Stimulated activated CD8-positive, alpha-beta memory T cell treated with anti-CD3 and anti-CD28 coated beads, Interleukin-12 subunit alpha, Interleukin-12 subunit beta, amount 100 ng/mL, for 4 hours (primary cell): ENCODE data around the gene FTH1.
"Not testable (repeated sequence)": the region's sequence is repeated elsewhere in the genome, so short reads cannot be mapped to it uniquely, and the experiment has no call there.

Experiments
- DNase-seq: peaks from one replicate; pipeline ENCODE4 v3.0.0-alpha.2; 2020; ENCODE audit warnings: low read depth

Gene FTH1

DNA sequence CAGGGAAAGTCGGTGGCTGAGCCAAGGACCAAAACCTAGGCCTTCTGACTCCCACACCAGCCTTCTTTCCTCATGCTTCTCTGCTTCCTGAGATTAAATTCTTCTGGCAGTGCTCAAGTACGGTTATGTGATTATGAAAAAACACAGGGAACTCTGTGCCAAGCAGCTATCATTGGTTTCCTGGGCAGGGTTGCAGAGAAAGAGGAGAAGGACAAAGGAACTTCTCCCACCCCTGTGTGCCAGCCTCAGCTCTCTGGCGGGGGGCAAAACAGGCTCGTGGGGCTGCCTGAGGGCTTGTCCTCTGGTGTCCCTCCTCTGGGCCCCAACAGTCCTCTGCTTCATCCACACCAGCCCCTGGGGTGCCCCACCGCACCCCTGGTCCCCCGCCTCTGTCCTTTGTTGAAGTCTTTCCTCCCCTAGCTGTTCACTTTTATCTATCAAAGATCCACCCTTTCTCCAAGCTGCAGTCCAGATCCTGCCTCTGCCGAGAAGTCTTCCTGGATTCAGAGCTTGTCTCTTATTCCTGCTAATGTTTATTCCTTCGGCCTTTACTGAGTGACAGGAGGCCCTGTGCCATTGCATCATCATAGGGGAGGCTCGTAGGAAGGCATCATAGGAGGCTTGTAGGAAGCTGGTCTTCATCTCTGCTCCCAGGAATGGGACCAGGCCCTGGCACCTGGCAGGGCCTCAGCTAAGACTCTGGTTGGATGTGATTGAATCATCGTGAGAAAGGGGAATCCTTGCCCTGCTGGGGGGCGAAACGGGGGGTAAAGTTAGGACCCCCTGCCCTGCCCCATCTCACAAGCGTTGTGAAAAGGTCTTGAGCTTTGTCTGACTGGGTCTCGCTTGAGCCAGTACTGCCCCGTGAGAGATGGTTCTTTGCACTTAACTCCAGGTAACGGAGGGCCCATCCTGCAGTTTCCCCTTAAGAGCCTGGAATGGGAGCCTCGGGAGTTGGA, 11.5 kb upstream of the FTH1 start:
- no peak for DNase-seq

DNA sequence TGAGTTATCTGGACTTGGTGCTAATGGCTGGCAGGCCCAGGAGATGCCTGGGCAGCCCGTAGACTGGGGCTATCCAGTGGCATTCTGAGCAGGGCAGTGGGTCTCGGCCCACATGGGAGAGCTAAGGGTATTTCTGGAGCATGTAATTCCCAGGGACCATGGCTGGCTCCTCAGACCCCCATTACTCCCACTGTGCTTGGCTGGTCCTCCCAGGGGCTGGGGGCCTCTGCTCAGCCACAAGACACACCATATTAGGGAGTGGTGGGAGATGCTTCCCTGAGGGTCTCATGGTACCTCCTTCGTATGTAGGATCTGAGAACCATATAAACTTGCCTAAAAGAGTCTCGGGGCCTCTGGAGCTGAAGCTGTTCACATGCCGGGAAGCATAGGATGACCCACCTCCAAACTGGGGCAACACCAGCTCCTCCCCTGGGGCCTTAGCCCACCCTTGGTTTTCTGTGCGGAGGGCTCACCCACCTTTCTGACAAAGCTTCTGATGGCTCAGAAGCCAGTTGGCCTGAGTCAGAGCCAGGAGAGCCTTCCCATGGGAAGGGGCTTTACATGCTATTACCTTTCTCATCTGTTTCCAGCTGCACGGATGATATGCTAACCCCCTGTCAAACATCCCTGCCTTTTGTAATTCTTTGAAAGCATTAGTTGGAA, 9.5 kb upstream of the FTH1 start:
- no peak for DNase-seq

DNA sequence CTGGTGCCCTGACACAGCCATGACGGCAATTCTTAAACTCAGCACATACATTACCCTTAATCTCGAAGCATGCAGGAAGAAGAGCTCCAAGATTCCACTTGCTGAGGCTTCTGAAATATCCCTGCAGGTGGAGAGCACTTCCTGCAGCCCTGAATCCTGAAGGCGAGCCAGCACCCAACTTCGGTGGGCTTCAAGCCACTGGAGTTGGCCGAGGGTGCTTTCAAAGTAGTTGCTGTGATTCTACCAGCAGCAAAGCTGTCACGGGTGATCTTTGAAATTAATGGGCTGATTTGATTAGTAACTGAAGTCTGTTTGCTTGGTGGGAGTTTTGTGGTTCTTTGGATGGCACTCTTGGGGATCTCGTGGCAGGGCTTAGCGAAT, 9.0 kb upstream of the FTH1 start:
- no peak for DNase-seq

DNA sequence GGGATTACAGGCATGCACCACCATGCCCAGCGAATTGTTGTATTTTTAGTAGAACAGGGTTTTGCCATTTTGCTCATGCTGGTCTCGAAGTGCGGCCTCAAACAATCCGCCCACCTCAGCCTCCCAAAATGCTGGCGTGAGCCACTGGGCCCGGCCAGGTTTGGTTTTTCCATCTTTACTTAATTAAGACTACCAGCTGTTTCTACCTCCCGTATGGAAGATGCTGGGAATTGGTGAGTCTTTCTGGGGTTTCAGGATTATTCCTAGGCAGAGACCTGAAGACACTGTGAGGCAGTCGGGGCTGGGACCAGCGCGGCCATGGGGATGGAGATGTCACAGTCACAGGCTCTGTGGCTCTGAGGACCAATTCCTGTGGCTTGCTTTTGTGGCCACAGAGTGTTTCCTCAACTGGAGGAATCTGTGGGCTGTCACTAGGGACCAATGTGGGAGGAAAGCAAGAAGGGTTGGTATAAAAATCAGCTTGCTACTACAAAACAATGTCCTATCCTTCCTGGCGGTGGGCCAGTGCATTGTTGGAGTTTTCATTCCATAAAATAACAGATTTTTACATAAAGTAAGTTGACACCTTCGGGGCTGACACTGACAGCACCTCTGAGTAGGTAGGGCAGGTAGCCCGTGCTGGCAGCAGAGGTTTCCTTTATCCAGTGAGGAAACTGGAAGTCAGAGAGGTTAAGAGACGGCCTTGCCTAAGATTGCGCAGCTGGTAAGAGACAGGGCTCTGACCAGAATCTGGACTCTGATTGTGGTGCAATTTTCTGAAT, 8.4 kb upstream of the FTH1 start:
- no peak for DNase-seq

DNA sequence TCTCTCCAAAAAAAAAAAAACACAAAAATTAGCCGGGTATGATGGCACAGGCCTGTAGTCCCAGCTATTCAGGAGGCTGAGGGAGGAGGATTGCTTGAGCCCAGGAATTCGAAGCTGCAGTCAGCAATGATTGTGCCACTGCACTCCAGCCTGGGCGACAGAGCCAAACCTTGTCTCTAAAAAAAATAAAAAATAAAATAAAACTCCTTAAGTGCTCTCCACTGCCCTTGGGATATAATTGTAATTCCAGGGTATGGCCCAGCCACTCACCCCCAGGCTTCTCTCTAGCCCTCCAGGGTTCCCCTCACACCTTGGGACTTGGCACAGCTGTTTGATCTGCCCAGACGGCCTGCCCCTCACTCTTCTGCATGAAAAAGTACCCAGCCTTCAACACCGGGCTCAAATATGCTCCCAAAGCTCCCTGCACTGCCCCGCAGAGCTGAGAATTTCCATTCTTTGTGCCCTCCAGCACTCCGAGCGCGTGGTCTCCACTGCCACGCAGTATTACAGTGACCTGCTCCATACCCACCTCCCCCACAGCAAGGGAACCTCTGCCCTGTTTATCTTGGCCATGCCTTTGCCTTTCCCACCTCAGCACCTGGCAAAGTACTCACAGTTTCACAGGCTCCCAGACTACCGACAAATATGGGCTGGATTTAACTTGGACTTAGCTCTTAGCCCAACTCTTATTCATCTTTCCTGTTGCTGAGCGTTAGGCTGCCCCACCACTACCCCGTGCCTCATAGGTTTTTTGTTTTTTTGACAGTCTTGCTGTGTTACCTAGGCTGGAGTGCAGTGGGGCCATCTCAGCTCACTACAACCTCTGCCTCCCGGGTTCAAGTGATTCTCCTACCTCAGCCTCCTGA, 7.6 kb upstream of the FTH1 start:
- DNase-seq = no peak

DNA sequence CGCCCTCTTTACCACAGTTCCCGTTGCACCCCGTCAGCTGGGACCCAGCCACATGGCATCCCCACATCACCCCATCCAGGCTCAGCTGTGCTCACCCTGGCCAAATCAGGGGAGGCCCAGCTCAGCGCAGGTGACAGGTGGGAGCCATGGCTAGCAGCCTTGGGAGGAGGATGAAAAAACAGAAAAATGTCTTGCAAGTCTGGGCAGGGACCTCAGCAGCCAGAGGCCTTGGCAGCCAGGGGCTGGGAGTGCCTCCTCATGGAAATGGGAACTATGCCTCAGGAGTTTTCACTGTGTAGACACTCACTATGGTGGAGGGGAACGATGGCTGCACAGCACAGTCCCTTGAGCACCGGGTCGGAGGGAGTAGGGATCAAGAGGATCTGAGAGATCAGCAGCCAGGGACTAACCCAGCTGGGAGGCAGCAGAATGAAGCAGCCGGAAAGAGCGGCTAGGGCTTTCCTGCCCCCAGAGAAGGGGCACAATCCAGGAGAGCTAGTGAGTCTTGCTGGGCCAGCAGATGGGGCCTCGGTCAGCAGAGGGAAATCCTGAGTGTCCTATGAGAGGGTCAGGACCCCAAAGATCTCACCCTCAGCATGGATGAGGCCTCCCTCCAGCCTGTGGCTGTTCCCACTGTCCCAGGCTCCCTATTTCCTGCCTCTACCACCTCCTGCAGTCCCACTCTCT, 6.2 kb upstream of the FTH1 start:
- DNase-seq = no peak

DNA sequence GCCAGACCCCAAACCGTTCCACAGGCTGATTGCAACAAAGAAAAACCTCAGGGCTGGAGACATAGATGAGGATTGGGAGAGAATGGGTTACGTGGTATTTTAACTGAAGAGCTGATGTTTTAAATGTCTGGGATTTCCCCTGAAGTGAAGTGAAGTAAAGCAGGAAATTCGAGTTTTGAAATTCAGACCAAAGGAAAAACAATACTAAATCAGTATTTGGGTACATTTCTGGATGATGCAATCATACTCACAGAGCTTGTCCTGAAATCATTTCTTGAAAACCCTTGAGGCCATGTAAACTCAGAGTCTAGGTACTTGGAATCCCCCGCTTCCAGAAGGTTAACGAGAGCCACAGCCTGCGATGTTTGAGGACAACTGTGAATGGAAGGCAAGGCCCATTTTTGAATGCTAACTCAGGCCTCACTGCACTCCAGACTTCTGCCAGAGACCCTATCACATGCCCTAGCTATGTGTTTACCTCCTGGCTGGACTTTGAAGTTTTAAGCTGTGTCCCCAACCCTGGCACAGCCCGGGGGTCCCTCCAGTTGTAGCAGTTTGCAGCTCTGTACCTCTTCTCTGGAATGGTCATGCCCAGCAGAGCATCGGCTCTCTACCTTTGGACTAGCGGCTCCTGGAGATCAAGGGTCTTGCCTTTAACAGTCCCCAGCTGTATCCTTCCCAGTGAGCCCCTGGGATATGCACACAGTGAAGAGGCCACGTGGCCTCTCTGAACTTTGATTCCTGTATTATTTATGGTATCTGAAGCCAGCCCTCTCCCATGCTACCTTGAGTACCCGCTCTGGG, 5.4 kb upstream of the FTH1 start:
- DNase-seq = no peak

DNA sequence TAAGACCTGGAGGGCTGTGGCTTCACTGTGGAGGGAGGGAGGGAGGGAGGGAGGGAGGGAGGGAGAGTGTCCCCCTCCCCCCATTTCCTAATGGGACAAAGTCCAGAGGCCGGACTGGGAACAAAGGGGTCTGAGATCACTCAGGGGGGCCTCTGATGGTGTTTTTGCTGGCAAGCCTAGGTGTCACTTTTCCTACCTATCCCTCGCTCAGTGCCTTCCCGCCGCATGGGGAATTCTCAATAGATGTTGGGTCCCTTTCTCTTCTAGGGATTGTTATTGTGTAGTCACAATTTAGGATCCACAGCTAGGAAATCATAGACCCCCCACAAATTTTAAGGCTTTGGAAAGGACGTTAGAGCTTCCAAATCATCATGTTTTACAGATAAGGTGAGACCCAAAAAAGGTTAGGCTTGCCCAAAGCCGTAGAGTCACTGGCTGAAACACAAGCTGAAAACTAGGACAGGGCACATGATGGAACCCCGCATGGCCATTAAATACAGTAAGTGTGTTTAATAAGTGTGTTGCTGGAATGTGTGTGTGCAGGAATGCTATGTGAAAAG, 4.8 kb upstream of the FTH1 start:
- no peak for DNase-seq

DNA sequence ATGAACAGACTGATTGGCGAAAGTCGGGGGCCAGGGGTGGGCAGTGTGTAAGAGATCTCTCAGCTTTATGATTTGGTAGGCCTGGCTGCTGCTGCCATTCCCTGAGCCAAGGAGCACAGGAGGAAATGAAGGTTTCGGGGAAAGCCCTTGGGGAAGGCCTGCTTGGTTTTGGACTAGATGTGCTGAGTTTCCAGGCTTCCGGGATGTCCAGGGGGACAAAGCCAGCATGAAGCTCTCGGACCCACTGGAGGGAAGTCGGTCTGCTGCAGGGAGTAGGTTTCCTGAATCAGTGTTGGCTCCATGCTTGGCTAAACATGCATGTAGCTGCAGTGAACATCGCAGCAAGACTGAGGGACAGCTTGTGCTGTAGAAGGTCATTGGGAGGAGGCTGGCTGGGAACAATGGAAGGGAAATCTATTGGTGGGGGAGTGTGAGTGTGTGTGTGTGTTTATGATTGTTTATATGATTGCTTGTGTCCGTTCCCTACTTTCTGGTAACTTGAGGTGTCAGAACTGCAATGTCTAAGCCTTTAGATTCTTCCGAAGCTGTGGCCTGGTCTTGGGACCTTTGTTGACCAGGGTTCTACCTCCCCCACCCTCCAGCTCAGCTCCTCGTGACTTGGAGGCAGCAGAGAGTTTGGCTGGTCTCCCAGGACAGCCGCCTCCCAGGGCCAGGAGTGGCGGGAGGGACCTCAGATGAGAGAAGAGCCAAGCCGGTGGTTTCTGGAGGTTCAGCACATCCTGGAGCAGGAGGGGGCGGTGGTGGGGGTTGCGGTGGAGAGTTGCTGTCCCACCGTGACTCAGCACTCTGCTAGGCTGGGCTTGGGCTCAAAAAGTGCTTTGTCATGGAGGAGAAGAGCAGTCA, 4.0 kb upstream of the FTH1 start:
- no peak for DNase-seq

DNA sequence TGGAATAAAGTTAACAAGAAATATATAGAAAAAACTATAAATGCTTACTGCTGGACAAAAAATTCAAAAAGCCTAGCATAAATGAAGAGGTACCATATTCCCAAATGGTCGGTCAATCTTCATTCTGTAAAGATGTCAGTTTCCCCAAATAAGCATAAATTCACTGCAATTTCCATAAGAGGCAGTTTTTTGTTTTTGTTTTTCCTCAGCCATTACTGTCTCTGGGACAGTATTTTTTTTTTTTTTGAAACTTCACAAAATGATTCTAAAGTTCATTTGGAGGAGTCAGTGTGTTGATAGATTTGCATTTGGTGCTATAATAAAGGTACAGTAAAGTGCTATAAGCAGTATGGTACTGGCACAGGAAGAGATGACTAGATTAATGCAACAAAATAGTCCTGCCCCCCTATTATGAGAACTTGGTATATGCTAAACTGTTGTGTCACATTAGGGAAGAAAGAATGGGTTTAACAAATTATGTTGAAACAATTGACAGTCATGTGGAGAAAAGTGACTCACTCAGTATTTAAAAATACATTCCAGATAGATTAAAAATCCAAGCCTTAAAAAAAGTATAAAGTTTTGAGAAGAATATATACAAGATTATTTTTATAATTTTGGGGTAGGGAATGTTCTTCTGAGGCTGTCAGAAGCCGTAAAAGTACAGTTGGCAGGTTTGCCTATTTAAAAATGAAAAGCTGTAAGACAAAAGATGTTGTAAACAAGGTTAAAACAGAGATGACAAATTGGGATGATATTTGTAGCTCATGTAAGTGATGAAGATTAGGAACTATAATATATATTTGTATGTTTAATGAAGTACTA, 2.6 kb upstream of the FTH1 start:
- DNase-seq = no peak

DNA sequence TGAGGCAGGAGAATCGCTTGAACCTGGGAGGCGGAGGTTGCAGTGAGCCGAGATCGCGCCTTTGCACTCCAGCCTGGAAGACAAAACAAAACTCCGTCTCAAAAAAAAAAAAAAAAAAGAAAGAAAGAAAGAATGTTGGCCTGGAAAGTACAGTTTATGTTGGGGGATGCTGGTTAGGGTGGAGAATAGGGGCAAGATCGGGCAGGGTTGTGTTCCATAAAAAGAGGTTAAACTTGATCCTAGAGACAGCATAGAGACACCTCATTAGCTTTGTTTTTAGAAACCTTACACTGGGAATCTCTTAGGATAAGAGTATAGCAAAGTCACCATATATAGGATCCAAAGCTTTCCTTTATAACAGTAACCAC, 1.9 kb upstream of the FTH1 start:
- no peak for DNase-seq

DNA sequence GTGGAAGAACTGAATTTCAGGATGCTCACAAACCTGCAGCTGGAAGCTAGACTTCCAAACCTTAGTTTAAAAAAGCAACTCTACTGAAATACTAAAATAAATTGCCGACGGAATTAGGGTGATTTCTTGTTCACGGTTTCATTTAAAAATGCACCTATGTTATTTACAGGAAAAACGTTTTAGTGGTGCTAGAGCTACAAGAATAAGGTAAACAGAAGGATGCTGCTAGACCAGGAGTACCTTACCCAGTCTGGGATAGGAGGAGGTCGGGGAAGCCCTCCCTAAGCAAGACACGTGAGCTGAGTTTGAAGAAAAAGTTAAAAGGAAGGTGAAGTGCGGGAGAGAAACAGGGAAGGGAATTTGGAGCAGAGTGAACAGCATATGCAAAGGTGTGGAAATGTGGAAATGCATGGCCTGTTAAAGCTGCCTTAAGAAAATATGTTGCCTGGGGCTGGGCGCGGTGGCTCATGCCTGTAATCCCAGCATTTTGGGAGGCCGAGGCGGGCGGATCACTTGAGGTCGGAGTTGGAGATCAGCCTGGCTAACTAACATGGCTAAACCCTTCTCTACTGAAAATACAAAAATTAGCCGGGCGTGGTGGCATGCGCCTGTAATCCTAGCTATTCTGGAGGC, 1.4 kb upstream of the FTH1 start:
- DNase-seq = no peak

DNA sequence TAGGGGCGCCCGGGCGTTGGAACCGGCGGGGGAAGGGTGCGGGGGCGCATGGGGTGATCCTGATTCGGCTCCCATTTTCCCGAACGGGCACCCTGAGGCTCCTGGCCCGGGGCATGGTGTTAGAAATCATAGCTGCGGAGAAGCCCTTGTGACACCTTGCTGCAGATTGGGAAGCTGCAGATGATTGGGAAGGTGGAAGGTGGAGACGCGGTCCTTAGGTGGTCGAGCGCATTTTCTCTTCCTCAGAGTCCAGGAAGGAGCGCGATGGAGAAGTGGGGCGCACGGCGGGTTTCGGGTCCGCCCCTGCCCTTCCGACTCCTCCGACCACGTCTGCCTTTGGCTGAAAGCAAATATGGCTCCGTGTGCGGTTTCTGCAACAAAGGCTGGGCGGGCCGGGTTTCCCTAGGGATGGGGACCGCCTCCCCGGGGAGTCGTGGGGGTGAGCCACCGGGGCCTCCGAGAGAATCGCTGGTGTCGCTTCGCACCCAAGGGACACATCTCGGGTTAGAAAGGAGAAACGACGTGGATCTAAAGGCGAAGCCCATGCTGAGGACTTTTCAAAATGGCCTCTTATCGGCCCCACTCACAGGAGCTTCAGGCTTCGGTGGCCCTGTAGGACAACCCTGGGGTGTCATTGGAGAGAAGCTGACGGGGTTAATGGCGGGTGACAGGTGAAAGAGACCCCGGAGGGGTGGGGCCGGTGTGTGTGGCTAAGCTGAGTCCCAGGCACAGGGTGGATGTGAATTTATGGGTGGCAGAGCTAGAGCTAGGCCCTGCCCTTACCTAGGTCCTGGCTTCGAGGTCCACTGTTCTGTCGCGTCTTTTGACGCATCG, 707 bp upstream of the FTH1 start:
- peak; percentile 17 for DNase-seq

DNA sequence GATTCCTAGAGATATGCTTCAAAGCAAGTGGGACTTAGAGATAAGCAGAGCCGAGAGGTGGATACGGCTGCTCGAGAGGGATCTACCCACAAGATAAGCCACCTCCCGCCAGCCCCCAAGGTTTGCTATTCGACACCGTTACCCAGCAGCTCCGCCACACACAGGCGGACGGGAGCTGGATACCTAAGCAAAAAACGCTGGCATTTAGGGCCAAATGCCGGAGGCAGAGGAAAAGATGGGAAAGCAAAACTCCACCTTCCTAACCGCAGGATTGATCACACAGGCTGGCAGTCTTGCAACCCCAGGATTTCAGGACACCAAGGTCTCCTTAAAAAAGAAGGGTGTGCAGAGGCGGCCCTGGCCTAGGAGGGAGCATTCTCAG, 709 bp downstream of the FTH1 start:
- no peak for DNase-seq

DNA sequence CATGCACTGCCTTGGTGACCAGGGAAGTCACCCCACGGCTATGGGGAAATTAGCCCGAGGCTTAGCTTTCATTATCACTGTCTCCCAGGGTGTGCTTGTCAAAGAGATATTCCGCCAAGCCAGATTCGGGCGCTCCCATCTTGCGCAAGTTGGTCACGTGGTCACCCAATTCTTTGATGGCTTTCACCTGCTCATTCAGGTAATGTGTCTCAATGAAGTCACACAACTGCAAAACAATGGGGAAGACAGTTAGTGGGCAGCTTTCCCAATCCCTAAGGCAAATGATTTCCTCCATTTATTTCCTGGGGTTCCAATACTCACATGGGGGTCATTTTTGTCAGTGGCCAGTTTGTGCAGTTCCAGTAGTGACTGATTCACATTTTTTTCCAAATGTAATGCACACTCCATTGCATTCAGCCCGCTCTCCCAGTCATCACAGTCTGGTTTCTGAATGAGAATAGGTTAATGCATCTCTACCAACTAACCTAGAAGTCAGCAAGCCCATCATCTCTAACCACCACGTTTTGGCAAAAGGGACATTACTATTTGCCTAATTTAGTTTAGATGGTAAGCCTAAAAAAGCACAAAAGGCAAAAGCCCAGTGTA, 2.7 kb downstream of the FTH1 start:
- not testable (repeated sequence) for DNase-seq

DNA sequence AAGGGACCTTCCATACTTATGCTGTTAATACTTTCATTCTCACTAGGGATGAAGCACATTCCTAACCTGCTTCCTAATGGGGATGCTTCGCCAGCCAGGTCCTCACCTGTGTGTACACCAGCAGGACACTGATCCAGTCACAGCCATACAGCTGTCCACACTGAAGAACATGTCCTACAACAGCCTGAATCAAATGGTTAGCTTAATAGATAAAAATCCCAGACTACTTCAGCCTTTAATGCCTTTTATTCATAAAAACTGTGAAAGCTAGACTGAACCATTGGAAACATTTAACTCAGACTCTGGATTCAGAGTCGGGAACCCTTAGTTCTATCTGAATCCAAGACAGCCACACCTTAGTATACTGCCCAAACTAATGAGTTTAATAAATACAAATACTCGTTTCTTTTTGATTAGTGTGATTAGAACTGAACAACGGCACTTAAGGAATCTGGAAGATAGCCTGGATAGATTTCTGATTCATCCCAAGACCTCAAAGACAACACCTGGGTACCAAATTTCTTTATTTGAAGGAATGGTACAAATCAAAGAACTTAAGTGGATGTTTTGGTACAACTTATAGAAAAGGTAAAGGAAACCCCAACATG, 3.3 kb downstream of the FTH1 start:
- DNase-seq = no peak
